ENCODE results near the gene ANXA4. TPM values are rescaled to one million over a fixed set of nuclear protein-coding genes. Genes with fewer than 3 reads are reported as not detected.

The ANXA4 gene
- total RNA-seq, 2 experiments from 2014 or later = 21.4 to 23.9 TPM

- no peaks in the 10 kb centered on the region for H3K9me3 Mint-ChIP-seq
- DNase-seq = peak; percentile 46
- H3K4me3 Mint-ChIP-seq = peak overlapping the region; percentile 75
- H3K4me1 Mint-ChIP-seq (ENCODE audit: low read depth) = peaks cover 12% of the 10 kb centered on the region
- CTCF ChIA-PET = interaction anchor here (0.8 to 2.7 kb wide), 4 partner anchors 17 to 72 kb away, joined by 3 to 19 read pairs (median 4); no protein-coding TSS in a partner anchor
- H3K27ac Mint-ChIP-seq = peak overlapping the region; percentile 78
- no peaks in the 10 kb centered on the region for H3K27me3 Mint-ChIP-seq (ENCODE audit: low read depth)
- H3K36me3 Mint-ChIP-seq (ENCODE audit: low read depth) = no peaks in the 10 kb centered on the region
- intact Hi-C loops (cut with micrococcal nuclease) = loop anchor here (5.0 kb wide), 3 partner anchors 151 to 1486 kb away; partner anchors contain the start of genes PAIP2B and SNRNP27
These were observed 732 bp upstream of the ANXA4 start for GRCh38 chr2:69741229-69741574.

DNA sequence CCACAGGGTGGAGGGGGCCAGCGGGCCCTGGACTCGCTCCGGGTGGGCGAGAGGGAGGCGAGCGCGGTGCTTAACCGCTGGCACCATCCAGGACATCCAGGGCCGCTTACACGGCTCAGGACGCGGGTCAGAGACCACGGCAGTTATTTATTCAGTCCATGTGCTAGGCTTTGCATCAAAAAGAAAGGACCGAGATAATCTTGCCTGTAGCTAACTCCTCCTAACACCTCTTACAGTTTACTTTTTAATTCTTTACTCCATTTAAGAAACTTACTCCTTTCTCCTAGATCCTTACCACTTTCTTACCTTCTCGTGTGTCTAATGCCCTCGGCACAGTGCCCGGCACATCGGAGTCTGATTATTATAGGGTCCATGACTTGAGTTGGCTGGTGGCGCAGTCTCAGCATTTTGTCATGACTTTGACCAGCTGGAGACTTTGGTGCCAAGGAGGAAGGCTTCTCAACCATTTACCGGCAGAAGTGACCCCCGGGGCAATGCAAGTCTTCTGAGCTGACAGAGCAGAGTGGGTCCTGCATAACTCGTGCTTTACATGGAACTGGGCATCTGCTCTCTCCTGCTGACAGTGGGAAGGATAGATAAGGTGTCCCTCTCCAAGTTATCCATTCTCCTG, 503 bp downstream of the ANXA4 start:
- Mint-ChIP-seq H3K9me3 (no peaks in the 10 kb centered on the region), H3K27me3 (ENCODE audit: low read depth) (no peaks in the 10 kb centered on the region), H3K36me3 (ENCODE audit: low read depth) (no peaks in the 10 kb centered on the region), H3K4me3 (peak overlapping the region; percentile 75), H3K4me1 (ENCODE audit: low read depth) (peaks cover 12% of the 10 kb centered on the region), H3K27ac (no peak overlapping the region)
- CTCF ChIA-PET = interaction anchor here (0.6 to 1.6 kb wide), 7 partner anchors 14 to 1204 kb away, joined by 3 to 5 read pairs (median 4); no protein-coding TSS in a partner anchor
- intact Hi-C loops (cut with micrococcal nuclease) = loop anchor here (1.0 to 5.0 kb wide), 5 partner anchors 75 to 1485 kb away; partner anchors contain the start of genes GMCL1, PAIP2B and SNRNP27
- peak; percentile 8 for DNase-seq

- intact Hi-C loops (cut with micrococcal nuclease) = loop anchor here (5.0 kb wide), 3 partner anchors 148 to 1483 kb away; partner anchors contain the start of genes PAIP2B and SNRNP27
- H3K9me3 Mint-ChIP-seq = no peaks in the 10 kb centered on the region
- H3K4me1 Mint-ChIP-seq (ENCODE audit: low read depth) = peaks cover 12% of the 10 kb centered on the region
- no peak for DNase-seq
- no peaks in the 10 kb centered on the region for H3K27me3 Mint-ChIP-seq (ENCODE audit: low read depth)
- H3K4me3 Mint-ChIP-seq = no peak overlapping the region
- CTCF ChIA-PET = interaction anchor here (2.3 kb wide), 1 partner anchor 19 kb away, joined by 9 read pairs; no protein-coding TSS in a partner anchor
- no peaks in the 10 kb centered on the region for H3K36me3 Mint-ChIP-seq (ENCODE audit: low read depth)
- H3K27ac Mint-ChIP-seq = no peak overlapping the region
These were observed 1.9 kb downstream of the ANXA4 start for GRCh38 chr2:69743847-69744264.

DNA sequence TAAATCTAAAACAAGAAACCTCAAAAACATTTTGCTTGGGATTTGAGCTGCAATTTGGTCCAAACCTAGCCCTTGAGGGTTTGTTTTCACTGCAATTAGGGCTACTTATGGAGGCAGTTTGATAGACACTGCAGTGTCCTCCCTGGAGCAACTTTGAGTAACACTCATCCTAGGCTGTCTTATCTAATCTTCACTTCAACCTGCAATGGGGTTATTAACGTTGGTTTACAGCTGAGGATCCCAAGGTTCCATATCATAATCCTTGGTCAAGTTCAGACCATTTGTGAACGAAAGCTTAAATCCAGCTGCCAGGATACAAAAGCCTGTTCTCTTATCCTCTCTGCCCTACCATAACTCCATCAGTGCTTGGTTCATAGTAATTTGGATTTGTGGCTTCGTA, 2.5 kb downstream of the ANXA4 start:
- Mint-ChIP-seq H3K36me3 (ENCODE audit: low read depth) (no peaks in the 10 kb centered on the region), H3K27ac (no peak overlapping the region), H3K4me1 (ENCODE audit: low read depth) (peaks cover 12% of the 10 kb centered on the region), H3K27me3 (ENCODE audit: low read depth) (no peaks in the 10 kb centered on the region), H3K9me3 (no peaks in the 10 kb centered on the region), H3K4me3 (no peak overlapping the region)
- CTCF ChIA-PET = interaction anchor here (1.8 to 2.3 kb wide), 2 partner anchors 20 to 72 kb away, joined by 9 read pairs; no protein-coding TSS in a partner anchor
- intact Hi-C loops (cut with micrococcal nuclease) = loop anchor here (5.0 kb wide), 3 partner anchors 148 to 1483 kb away; partner anchors contain the start of genes PAIP2B and SNRNP27
- DNase-seq = no peak

GRCh38 chr2:69745035-69745434, 3.1 kb downstream of the ANXA4 start:
- no peaks in the 10 kb centered on the region for H3K9me3 Mint-ChIP-seq
- H3K4me3 Mint-ChIP-seq = no peak overlapping the region

GRCh38 chr2:69750246-69750645, 8.3 kb downstream of the ANXA4 start:
- CTCF ChIA-PET = no interaction called here
- DNase-seq = no peak
- H3K36me3 Mint-ChIP-seq (ENCODE audit: low read depth) = no peaks in the 10 kb centered on the region
- H3K9me3 Mint-ChIP-seq = no peaks in the 10 kb centered on the region
- intact Hi-C loops (cut with micrococcal nuclease) = no loop called here
- H3K27me3 Mint-ChIP-seq (ENCODE audit: low read depth) = no peaks in the 10 kb centered on the region
- peaks cover 5% of the 10 kb centered on the region for H3K4me1 Mint-ChIP-seq (ENCODE audit: low read depth)
- no peak overlapping the region for H3K27ac Mint-ChIP-seq
- no peak overlapping the region for H3K4me3 Mint-ChIP-seq

More at GRCh38 chr2:69745035-69745434, 3.1 kb downstream of the ANXA4 start:
- intact Hi-C loops (cut with micrococcal nuclease) = no loop called here
- no peaks in the 10 kb centered on the region for H3K27me3 Mint-ChIP-seq (ENCODE audit: low read depth)
- DNase-seq = no peak
- H3K4me1 Mint-ChIP-seq (ENCODE audit: low read depth) = peaks cover 12% of the 10 kb centered on the region
- CTCF ChIA-PET = interaction anchor here (0.7 to 2.3 kb wide), 4 partner anchors 20 to 150 kb away, joined by 3 to 9 read pairs (median 6); no protein-coding TSS in a partner anchor
- no peak overlapping the region for H3K27ac Mint-ChIP-seq
- H3K36me3 Mint-ChIP-seq (ENCODE audit: low read depth) = no peaks in the 10 kb centered on the region

DNA sequence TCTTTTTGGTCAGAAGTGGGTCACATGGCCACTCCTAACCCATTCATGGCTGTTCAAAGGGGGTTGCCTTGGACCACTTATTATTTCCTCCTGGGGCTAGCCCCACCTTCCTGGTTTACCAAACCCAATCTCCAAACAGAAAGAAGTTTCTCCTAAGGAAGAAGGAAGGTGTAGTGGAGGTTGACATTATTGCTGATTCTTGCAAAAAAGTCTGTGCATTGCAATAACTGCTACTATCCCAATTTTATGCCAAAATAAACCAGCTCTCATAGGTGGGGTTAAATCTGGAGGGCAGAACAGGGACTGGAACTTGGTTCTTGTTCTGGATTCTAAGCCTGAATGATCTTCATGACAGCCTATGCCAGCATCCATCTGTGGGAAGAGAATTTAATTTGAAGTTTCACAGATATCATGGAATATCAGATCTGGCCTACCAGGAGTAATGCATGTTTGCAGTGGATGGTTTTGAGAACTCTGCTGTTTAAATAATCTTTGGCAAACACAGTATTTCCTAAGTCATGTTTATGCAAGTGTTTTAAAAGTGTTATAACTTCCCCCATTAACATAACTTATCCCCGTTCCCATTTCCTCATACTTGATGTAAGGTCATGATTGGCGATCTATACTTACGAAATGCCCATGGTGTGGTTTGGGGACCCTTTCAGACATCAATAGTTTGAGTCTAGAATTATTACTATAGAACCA, 11.9 kb downstream of the ANXA4 start:
- no peak overlapping the region for H3K27ac Mint-ChIP-seq
- no peak overlapping the region for H3K4me3 Mint-ChIP-seq
- DNase-seq = no peak
- intact Hi-C loops (cut with micrococcal nuclease) = no loop called here
- CTCF ChIA-PET = interaction anchor here (1.5 kb wide), 1 partner anchor 29 kb away, joined by 10 read pairs; no protein-coding TSS in a partner anchor
- H3K36me3 Mint-ChIP-seq (ENCODE audit: low read depth) = no peaks in the 10 kb centered on the region
- no peaks in the 10 kb centered on the region for H3K9me3 Mint-ChIP-seq
- H3K4me1 Mint-ChIP-seq (ENCODE audit: low read depth) = peaks cover 12% of the 10 kb centered on the region
- H3K27me3 Mint-ChIP-seq (ENCODE audit: low read depth) = no peaks in the 10 kb centered on the region

DNA sequence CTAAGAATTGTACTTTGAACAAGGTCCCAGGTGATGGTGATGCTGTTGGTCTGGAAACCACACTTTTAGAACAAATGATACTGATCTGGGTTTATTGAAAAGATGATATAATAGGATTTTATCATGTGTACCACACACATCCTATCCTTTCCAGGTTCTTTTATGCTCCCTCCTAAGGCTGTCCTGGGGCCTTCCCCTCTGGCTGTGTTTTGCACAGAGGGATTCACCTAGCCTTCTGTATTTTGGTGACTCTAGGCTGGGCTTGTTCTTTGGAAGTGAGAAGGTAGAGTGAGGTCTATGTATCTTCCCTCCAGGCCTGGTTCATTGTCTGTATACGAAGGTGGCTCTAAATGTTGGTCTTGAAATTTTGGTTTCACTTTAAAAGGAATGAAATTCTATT, 12.7 kb downstream of the ANXA4 start:
- CTCF ChIA-PET = no interaction called here
- H3K4me3 Mint-ChIP-seq = no peak overlapping the region
- H3K27me3 Mint-ChIP-seq (ENCODE audit: low read depth) = no peaks in the 10 kb centered on the region
- no peak for DNase-seq
- no peaks in the 10 kb centered on the region for H3K36me3 Mint-ChIP-seq (ENCODE audit: low read depth)
- peaks cover 12% of the 10 kb centered on the region for H3K4me1 Mint-ChIP-seq (ENCODE audit: low read depth)
- intact Hi-C loops (cut with micrococcal nuclease) = no loop called here
- H3K9me3 Mint-ChIP-seq = no peaks in the 10 kb centered on the region
- H3K27ac Mint-ChIP-seq = no peak overlapping the region

- Mint-ChIP-seq H3K27me3 (ENCODE audit: low read depth) (no peaks in the 10 kb centered on the region), H3K4me3 (no peak overlapping the region)
These were observed 14.0 kb downstream of the ANXA4 start for GRCh38 chr2:69755862-69756467.

GRCh38 chr2:69762025-69762424, 20.1 kb downstream of the ANXA4 start:
- Mint-ChIP-seq H3K4me1 (ENCODE audit: low read depth) (peaks cover 19% of the 10 kb centered on the region), H3K27ac (no peak overlapping the region), H3K4me3 (no peak overlapping the region), H3K36me3 (ENCODE audit: low read depth) (no peaks in the 10 kb centered on the region), H3K9me3 (no peaks in the 10 kb centered on the region), H3K27me3 (ENCODE audit: low read depth) (no peaks in the 10 kb centered on the region)
- intact Hi-C loops (cut with micrococcal nuclease) = no loop called here
- no peak for DNase-seq
- CTCF ChIA-PET = interaction anchor here (0.9 to 1.2 kb wide), 3 partner anchors 20 to 54 kb away, joined by 4 read pairs; partner anchors contain the start of gene ANXA4

More at GRCh38 chr2:69755862-69756467, 14.0 kb downstream of the ANXA4 start:
- CTCF ChIA-PET = interaction anchor here (0.6 to 1.4 kb wide), 7 partner anchors 14 to 320 kb away, joined by 3 to 5 read pairs (median 4); no protein-coding TSS in a partner anchor
- Mint-ChIP-seq H3K36me3 (ENCODE audit: low read depth) (no peaks in the 10 kb centered on the region), H3K4me1 (ENCODE audit: low read depth) (peaks cover 12% of the 10 kb centered on the region), H3K27ac (no peak overlapping the region), H3K9me3 (no peaks in the 10 kb centered on the region)
- intact Hi-C loops (cut with micrococcal nuclease) = no loop called here
- no peak for DNase-seq

DNA sequence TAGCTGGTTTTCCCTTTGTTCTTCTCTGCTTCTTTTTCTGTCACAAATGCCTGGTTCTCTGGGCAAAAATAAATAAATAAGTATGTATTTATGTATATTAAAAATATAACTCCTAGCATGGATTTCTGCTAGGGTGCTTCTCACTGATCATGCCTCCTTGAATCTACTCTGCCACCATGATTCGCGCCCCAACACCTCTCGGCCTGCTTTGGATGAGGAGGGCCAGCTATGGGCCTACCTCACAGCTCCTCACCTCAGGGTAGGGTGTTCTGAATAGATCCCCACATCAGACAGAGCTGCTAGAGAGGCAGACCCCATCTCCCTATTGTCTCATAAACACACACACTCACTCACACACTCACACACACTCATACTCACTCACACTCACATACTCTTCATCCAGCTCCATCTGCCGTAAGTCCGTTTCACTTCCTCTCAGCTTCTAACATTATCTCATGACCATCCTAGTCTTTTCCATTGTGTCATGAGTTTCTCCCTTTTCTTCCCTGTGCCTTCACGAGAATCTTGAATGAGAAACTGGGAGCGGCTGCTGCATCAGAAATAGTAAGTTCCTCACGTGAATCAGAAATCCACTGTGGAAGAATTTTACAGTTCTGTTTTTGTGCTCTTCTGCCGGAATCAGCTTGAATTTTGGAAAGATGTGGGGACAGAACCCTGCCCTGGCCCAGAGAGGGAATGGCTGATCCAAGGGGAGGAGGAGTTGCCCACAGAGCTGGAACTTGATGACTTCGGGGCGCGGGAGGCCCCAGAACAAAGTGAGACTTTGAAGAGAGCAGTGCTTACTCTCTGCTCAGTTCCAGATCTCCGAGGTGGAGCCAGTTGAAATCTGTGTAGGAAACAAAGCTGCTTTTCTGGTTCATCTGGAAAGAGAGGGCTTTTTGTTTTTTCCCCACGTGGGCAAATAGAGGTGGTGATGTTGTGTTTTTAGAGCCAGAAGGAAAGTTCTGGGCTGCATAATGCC, 20.9 kb downstream of the ANXA4 start:
- H3K4me1 Mint-ChIP-seq (ENCODE audit: low read depth) = peaks cover 19% of the 10 kb centered on the region
- no peaks in the 10 kb centered on the region for H3K27me3 Mint-ChIP-seq (ENCODE audit: low read depth)
- no peak overlapping the region for H3K4me3 Mint-ChIP-seq
- H3K9me3 Mint-ChIP-seq = no peaks in the 10 kb centered on the region
- H3K27ac Mint-ChIP-seq = no peak overlapping the region
- no peaks in the 10 kb centered on the region for H3K36me3 Mint-ChIP-seq (ENCODE audit: low read depth)
- CTCF ChIA-PET = interaction anchor here (0.9 to 1.2 kb wide), 4 partner anchors 10 to 53 kb away, joined by 3 to 4 read pairs (median 4); partner anchors contain the start of gene ANXA4
- DNase-seq = no peak
- intact Hi-C loops (cut with micrococcal nuclease) = no loop called here
